GM23248 (cell line): ENCODE data around the gene PRSS53.

ENCODE experiments used
- EZH2 ChIP-seq: fragments of 200-600 bp; sonication (generic); IDR thresholded peaks from 2 replicates; pipeline ENCODE4 v1.6.1; 2018; ENCODE audit warnings: antibody characterized with exemption, mild to moderate bottlenecking; ENCODE audit not compliant: insufficient read depth, poor library complexity, severe bottlenecking
- EZH2phosphoT487 ChIP-seq: fragments of 200-600 bp; sonication (generic); IDR thresholded peaks from 2 replicates; pipeline ENCODE4 v1.6.1; 2018; ENCODE audit warnings: antibody characterized with exemption, moderate library complexity, mild to moderate bottlenecking, low read depth; ENCODE audit not compliant: insufficient read depth

GRCh38 chr16:31105677-31106213 lies 17.0 kb upstream of the PRSS53 start:
- TF ChIP-seq EZH2phosphoT487 (no peak), EZH2 (no peak)
